ENCODE data around the gene DAB2IP.

DAB2IP gene

GRCh38 chr9:121757281-121757585 is 105.8 kb downstream of the DAB2IP start:
- no peak overlapping the region for H3K4me3 ChIP-seq (ENCODE audit: low read depth, low read length)
- TF ChIP-seq, protein P1, sequence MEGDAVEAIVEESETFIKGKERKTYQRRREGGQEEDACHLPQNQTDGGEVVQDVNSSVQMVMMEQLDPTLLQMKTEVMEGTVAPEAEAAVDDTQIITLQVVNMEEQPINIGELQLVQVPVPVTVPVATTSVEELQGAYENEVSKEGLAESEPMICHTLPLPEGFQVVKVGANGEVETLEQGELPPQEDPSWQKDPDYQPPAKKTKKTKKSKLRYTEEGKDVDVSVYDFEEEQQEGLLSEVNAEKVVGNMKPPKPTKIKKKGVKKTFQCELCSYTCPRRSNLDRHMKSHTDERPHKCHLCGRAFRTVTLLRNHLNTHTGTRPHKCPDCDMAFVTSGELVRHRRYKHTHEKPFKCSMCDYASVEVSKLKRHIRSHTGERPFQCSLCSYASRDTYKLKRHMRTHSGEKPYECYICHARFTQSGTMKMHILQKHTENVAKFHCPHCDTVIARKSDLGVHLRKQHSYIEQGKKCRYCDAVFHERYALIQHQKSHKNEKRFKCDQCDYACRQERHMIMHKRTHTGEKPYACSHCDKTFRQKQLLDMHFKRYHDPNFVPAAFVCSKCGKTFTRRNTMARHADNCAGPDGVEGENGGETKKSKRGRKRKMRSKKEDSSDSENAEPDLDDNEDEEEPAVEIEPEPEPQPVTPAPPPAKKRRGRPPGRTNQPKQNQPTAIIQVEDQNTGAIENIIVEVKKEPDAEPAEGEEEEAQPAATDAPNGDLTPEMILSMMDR (IDR thresholded peaks at IDR 0.05; ENCODE audit: low read depth, low read length), result no peak

- TF ChIP-seq, protein P1 (IDR thresholded peaks at IDR 0.05; ENCODE audit: low read depth, low read length), result no peak
- no peak overlapping the region for H3K4me3 ChIP-seq (ENCODE audit: low read depth, low read length)
Observed at GRCh38 chr9:121758693-121759092, 107.3 kb downstream of the DAB2IP start.

GRCh38 chr9:121759996-121760395 is 108.6 kb downstream of the DAB2IP start:
- TF ChIP-seq, protein P1 (IDR thresholded peaks at IDR 0.05; ENCODE audit: low read depth, low read length), result no peak

DNA sequence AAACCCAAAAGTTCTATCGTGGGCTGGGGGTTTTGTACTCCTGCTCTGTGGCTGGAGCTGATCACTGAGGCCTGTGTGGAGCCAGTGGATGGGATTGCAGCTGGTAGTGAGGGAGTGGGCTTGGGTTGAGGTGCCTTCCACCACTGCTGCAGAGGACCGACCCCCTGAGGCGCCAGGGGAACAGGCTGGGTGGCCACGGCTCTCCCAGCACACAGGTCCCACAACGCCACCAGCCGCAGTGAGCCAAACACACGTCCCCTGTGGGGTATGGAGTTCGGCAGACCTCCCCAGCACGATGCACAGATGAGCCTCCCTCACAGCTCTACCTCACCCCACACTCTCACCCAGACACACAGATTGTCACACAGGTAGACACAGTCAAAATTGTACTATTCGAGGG is 109.1 kb downstream of the DAB2IP start:
- no peak overlapping the region for H3K4me3 ChIP-seq (ENCODE audit: low read depth, low read length)
- TF ChIP-seq, protein P1 (IDR thresholded peaks at IDR 0.05; ENCODE audit: low read depth, low read length), result no peak

More at GRCh38 chr9:121759996-121760395, 108.6 kb downstream of the DAB2IP start:
- H3K4me3 ChIP-seq (ENCODE audit: low read depth, low read length), result no peak overlapping the region

DNA sequence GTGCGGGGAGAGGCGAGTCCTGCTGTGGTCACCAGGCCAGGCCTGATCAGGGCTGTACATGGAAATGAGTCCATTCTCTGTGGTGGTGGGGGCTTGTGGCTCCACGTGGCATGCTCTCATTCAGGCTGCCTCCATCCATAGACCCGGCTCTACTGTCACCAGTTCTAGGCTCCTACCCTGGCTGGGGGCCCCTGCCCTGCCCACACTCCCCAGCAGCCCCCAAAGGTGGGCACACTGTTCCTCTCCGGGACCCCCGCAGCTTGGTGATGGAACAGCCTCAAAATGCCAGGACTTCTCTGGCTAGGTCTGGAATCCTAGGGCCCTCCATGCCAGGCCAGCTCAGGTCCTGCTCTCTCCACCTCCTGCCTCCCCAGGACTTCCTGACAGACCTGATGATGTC is 111.7 kb downstream of the DAB2IP start:
- no peak overlapping the region for H3K4me3 ChIP-seq (ENCODE audit: low read depth, low read length)
- TF ChIP-seq, protein P1 (IDR thresholded peaks at IDR 0.05; ENCODE audit: low read depth, low read length), result no peak

GRCh38 chr9:121763561-121764370 is 112.3 kb downstream of the DAB2IP start:
- no peak overlapping the region for H3K4me3 ChIP-seq (ENCODE audit: low read depth, low read length)
- TF ChIP-seq, protein P1 (IDR thresholded peaks at IDR 0.05; ENCODE audit: low read depth, low read length), result no peak

GRCh38 chr9:121764371-121764730 is 112.9 kb downstream of the DAB2IP start:
- H3K4me3 ChIP-seq (ENCODE audit: low read depth, low read length), result no peak overlapping the region
- TF ChIP-seq, protein P1 (IDR thresholded peaks at IDR 0.05; ENCODE audit: low read depth, low read length), result no peak

Measured in WI38 (cell line).